GM23338 (cell line): ENCODE results near the gene BBOX1.

Source experiments
- CREB1 ChIP-seq: fragments of 250-450 bp; sonication (Bioruptor Pico); IDR thresholded peaks from 2 replicates; pipeline ENCODE4 v1.5.0; 2020; ENCODE audit warnings: low read depth, mild to moderate bottlenecking, moderate library complexity
- ETS1 ChIP-seq: IDR thresholded peaks from 2 replicates; pipeline ENCODE4 v1.6.1; 2016; ENCODE audit warnings: antibody characterized with exemption
- EZH2 ChIP-seq: fragments of 200-600 bp; sonication (generic); IDR thresholded peaks from one replicate; pipeline ENCODE4 v1.8.0; 2017; ENCODE audit warnings: antibody characterized with exemption, mild to moderate bottlenecking, low read depth; ENCODE audit not compliant: unreplicated experiment
- EZH2phosphoT487 ChIP-seq: fragments of 200-600 bp; sonication (generic); IDR thresholded peaks from one replicate; pipeline ENCODE4 v1.8.1; 2018; ENCODE audit warnings: antibody characterized with exemption; ENCODE audit not compliant: unreplicated experiment
- JUNB ChIP-seq: IDR thresholded peaks from one replicate; pipeline ENCODE4 v1.6.1; 2016; ENCODE audit warnings: antibody characterized with exemption; ENCODE audit not compliant: unreplicated experiment
- NANOG ChIP-seq: IDR thresholded peaks from 2 replicates; pipeline ENCODE4 v1.6.1; 2016; ENCODE audit warnings: antibody characterized with exemption, borderline replicate concordance
- POLR2AphosphoS5 ChIP-seq: IDR thresholded peaks from 2 replicates; pipeline ENCODE4 v1.6.1; 2016; ENCODE audit warnings: antibody characterized with exemption, low read depth
- REST ChIP-seq: IDR thresholded peaks from one replicate; pipeline ENCODE4 v1.6.1; 2018; ENCODE audit warnings: antibody characterized with exemption; ENCODE audit not compliant: unreplicated experiment
- TF ChIP-seq, protein P1 (sequence below), 2 experiments: fragments of 200-600 bp in 1 of 2; sonication (generic) in 1 of 2; conservative IDR thresholded peaks; 2 replicates each; pipeline versions ENCODE4 v1.5.1 to v1.6.1; 2016 to 2017; ENCODE audit warnings: antibody characterized with exemption in 2 of 2, low read depth in 2 of 2, mild to moderate bottlenecking in 2 of 2, moderate library complexity in 1 of 2

GRCh38 chr11:27076121-27076589 lies 35.5 kb downstream of the BBOX1 start:
- TF ChIP-seq, protein P1, sequence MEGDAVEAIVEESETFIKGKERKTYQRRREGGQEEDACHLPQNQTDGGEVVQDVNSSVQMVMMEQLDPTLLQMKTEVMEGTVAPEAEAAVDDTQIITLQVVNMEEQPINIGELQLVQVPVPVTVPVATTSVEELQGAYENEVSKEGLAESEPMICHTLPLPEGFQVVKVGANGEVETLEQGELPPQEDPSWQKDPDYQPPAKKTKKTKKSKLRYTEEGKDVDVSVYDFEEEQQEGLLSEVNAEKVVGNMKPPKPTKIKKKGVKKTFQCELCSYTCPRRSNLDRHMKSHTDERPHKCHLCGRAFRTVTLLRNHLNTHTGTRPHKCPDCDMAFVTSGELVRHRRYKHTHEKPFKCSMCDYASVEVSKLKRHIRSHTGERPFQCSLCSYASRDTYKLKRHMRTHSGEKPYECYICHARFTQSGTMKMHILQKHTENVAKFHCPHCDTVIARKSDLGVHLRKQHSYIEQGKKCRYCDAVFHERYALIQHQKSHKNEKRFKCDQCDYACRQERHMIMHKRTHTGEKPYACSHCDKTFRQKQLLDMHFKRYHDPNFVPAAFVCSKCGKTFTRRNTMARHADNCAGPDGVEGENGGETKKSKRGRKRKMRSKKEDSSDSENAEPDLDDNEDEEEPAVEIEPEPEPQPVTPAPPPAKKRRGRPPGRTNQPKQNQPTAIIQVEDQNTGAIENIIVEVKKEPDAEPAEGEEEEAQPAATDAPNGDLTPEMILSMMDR (conservative IDR thresholded peaks at IDR 0.05; ENCODE audit: low read depth in 2 of 2), result no peak
- no peak for TF ChIP-seq POLR2AphosphoS5
- no peak for TF ChIP-seq EZH2
- no peak for TF ChIP-seq EZH2phosphoT487
- TF ChIP-seq REST, result no peak
- no peak for TF ChIP-seq JUNB
- TF ChIP-seq ETS1, result no peak
- TF ChIP-seq CREB1 (CRISPR knock-in tag), result no peak
- no peak for TF ChIP-seq NANOG
